Epithelial cell of esophagus (primary cell): ENCODE data around the gene RICTOR.
"Not testable (repeated sequence)": the region's sequence is repeated elsewhere in the genome, so short reads cannot be mapped to it uniquely, and the experiment has no call there.

Experiments
- DNase-seq: peaks from one replicate; pipeline ENCODE4 v3.0.0; 2010; ENCODE audit warnings: low read depth
- H3K4me3 ChIP-seq: 2 replicates; pipeline ENCODE4 v1.5.1; 2011; ENCODE audit warnings: mild to moderate bottlenecking, low read length, control low read depth
- TF ChIP-seq, protein P1 (sequence below): IDR thresholded peaks from 2 replicates; pipeline ENCODE4 v1.5.1; 2011; ENCODE audit warnings: low read depth, mild to moderate bottlenecking, low read length, control low read depth, inconsistent platforms; ENCODE audit not compliant: insufficient read depth; ENCODE audit errors: missing control alignments

RICTOR gene

DNA sequence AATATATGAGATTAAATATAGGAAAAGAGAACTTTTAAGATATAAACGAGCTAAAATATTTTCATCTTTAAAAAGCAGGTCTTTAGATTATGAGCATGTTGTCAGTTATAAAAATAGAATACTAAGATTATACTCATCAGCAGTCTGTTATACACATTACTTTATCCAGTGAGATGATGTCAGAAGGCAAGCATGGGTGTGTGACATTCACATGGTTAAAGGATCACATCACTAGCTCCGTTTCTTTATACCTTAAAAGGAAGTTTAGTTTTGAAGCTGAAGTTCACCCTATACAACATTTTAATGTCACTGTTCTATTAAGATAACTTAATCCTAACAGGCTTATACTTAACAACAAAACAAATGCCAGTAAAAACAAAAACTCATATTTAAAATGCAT is 59.6 kb downstream of the RICTOR start:
- DNase-seq: peak; percentile 62
- no peak overlapping the region for H3K4me3 ChIP-seq
- TF ChIP-seq, protein P1, sequence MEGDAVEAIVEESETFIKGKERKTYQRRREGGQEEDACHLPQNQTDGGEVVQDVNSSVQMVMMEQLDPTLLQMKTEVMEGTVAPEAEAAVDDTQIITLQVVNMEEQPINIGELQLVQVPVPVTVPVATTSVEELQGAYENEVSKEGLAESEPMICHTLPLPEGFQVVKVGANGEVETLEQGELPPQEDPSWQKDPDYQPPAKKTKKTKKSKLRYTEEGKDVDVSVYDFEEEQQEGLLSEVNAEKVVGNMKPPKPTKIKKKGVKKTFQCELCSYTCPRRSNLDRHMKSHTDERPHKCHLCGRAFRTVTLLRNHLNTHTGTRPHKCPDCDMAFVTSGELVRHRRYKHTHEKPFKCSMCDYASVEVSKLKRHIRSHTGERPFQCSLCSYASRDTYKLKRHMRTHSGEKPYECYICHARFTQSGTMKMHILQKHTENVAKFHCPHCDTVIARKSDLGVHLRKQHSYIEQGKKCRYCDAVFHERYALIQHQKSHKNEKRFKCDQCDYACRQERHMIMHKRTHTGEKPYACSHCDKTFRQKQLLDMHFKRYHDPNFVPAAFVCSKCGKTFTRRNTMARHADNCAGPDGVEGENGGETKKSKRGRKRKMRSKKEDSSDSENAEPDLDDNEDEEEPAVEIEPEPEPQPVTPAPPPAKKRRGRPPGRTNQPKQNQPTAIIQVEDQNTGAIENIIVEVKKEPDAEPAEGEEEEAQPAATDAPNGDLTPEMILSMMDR: no peak

DNA sequence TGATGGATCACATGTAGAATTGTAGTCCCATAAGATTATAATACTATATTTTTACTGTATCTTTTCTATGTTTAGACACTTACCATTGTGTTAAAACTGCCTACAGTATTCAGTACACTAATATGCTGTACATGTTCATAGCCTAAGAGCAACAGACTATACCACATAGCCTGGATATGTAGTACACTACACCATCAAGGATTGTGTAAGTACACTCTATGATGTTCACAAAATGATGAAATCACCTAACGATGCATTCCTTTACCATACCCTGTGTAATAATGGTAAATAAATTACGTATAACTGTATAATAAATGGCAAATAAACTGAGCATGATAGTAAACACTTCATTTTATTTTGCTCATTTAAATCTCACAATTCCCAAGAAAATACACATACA is 60.3 kb downstream of the RICTOR start:
- TF ChIP-seq, protein P1: no peak
- no peak overlapping the region for H3K4me3 ChIP-seq
- no peak for DNase-seq

DNA sequence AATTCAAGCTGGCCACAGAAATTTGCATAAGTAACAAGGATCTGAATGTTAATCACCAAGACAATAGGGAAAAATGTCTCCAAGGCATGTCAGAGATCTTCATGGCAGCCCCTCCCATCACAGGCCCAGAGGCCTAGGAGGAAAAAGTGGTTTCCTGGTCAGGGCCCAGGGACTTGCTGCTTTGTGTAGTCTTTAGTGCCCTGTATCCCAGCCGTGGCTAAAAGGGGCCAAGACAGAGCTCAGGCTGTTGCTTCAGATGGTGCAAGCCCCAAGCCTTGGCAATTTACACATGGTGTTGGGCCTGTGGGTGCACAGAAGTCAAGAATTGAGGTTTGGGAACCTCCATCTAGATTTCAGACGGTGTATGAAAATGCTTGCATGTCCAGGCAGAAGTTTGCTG is 63.2 kb downstream of the RICTOR start:
- DNase-seq, H3K4me3 ChIP-seq: not testable (repeated sequence)

DNA sequence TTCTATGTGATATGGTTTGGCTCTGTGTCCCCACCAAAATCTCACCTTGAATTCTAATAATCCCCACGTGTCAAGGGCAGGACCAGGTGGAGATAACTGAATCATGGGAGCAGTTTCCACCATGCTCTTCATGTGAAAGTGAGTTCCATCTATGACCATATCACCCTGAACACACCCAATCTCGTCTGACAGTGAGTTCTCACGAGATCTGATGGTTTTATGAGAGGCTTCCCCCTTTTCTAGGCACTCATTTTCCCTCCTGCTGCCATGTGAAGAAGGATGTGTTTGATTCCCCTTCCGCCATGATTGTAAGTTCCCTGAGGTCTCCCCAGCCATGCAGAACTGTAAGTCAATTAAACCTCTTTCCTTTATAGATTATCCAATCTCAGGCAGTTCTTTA is 64.2 kb downstream of the RICTOR start:
- TF ChIP-seq, protein P1: no peak
- no peak overlapping the region for H3K4me3 ChIP-seq
- DNase-seq: no peak

DNA sequence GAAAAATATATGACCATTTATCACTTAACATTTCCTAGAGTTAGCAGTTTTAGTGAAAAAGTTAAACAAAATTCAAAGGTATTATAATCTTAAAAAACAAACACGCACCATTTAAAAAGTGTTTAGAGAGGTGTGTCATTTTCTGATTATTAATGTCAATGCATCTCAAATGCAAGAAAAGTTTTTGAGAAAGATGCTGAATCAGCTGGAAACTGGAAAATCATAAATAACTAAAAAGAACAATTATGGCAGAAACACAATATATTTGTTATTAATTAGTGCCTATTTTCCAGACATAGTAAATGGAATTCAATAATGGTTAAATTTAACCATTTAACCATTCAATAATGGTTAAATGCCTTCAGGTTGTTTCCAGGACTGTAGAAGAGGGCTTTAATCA is 64.9 kb downstream of the RICTOR start:
- DNase-seq: no peak
- H3K4me3 ChIP-seq: no peak overlapping the region
- TF ChIP-seq, protein P1: no peak

DNA sequence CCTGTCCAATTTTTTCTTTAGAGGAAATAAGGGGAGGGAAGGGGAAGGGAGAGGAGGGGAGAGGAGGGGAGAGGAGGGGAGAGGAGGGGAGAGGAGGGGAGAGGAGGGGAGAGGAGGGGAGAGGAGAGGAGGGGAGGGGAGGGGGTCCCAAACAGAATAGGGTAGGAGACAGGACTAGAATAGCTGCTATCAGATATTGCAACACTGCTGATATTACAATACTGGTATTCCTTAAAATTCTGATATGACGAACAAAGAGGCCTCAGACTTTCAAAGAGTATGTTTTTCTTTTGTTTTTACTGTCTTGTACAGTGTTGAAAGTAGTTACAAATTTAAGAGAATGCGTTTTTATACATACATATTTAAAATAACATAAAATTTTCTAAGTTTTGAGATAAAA is 67.5 kb downstream of the RICTOR start:
- TF ChIP-seq, protein P1: no peak
- no peak overlapping the region for H3K4me3 ChIP-seq
- no peak for DNase-seq

DNA sequence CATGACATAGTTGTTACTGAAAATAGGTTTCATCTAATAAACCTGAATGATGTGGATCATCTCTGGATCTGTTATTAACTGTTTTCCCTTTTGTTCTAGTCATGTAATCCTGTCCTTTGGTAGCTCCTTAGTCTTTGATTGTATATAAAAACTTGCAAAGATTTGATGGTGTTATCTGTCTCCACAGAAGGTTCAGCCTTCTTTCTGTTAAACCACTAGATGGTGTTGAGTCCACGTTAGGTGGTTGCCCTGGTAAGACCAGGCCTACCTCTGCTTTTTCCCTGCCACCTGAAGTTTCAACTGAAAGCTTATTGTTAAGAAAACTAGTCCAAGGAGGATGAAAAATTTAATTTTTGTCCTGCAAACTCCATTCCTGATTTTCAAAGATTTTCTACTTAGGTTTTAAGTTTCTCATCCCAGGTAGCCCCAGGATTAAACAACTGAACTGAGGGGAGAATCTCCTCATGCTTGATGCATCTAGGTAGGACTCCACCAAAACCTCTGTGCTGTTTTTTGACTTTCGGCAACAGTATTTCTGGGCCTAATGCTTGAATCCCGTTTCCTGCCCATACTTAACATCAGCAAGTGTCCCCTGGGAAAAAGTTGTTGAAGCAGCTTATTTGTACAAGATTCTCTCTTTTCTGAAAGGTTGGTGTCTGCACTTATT is 68.5 kb downstream of the RICTOR start:
- peak; percentile 34 for DNase-seq
- H3K4me3 ChIP-seq: no peak overlapping the region
- TF ChIP-seq, protein P1: peak; percentile 31
